ENCODE data around the gene EPB41L1. TPM values are rescaled to one million over a fixed set of nuclear protein-coding genes. Genes with fewer than 3 reads are reported as not detected.

The EPB41L1 gene
- total and polyA plus RNA-seq, 2 experiments from 2014 or later = 24.1 to 48.7 TPM

DNA sequence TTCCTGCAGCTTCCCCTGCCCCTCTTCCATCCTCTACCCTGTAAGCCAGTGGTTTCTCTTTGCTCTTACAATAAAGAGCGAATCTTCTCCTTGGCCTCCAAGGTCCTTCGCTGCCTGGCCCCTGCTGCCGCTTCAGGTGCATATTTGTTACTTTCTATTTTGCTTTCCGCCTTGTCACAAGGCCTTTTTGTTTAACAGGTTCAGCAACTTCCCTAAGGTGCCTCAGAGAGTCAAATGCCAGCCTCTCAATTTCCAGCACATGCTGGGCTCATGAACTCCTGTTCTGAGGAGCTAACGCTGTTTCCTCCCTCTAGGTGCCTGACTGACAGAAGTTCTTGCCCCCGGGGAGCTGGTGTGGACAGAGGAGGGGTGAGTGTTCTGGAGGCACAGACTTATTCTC, 42.4 kb upstream of the EPB41L1 start (continued):
- TF ChIP-seq ZNF114 (CRISPR knock-in tag; IDR thresholded peaks at IDR 0.05) (no peak), NANOG (IDR thresholded peaks at IDR 0.05; ENCODE audit: borderline replicate concordance) (no peak), EZH2 (IDR thresholded peaks at IDR 0.05; ENCODE audit: low read depth, unreplicated experiment) (no peak), CREB1 (CRISPR knock-in tag; IDR thresholded peaks at IDR 0.05; ENCODE audit: low read depth) (no peak), ZNF331 (CRISPR knock-in tag; IDR thresholded peaks at IDR 0.05; ENCODE audit: low read depth) (no peak), STAT1 (IDR thresholded peaks at IDR 0.05; ENCODE audit: unreplicated experiment) (no peak), JUNB (IDR thresholded peaks at IDR 0.05; ENCODE audit: unreplicated experiment) (no peak)
- TF ChIP-seq, protein P1, sequence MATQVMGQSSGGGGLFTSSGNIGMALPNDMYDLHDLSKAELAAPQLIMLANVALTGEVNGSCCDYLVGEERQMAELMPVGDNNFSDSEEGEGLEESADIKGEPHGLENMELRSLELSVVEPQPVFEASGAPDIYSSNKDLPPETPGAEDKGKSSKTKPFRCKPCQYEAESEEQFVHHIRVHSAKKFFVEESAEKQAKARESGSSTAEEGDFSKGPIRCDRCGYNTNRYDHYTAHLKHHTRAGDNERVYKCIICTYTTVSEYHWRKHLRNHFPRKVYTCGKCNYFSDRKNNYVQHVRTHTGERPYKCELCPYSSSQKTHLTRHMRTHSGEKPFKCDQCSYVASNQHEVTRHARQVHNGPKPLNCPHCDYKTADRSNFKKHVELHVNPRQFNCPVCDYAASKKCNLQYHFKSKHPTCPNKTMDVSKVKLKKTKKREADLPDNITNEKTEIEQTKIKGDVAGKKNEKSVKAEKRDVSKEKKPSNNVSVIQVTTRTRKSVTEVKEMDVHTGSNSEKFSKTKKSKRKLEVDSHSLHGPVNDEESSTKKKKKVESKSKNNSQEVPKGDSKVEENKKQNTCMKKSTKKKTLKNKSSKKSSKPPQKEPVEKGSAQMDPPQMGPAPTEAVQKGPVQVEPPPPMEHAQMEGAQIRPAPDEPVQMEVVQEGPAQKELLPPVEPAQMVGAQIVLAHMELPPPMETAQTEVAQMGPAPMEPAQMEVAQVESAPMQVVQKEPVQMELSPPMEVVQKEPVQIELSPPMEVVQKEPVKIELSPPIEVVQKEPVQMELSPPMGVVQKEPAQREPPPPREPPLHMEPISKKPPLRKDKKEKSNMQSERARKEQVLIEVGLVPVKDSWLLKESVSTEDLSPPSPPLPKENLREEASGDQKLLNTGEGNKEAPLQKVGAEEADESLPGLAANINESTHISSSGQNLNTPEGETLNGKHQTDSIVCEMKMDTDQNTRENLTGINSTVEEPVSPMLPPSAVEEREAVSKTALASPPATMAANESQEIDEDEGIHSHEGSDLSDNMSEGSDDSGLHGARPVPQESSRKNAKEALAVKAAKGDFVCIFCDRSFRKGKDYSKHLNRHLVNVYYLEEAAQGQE (IDR thresholded peaks at IDR 0.05; ENCODE audit: unreplicated experiment) = no peak
- TF ChIP-seq, protein P2, sequence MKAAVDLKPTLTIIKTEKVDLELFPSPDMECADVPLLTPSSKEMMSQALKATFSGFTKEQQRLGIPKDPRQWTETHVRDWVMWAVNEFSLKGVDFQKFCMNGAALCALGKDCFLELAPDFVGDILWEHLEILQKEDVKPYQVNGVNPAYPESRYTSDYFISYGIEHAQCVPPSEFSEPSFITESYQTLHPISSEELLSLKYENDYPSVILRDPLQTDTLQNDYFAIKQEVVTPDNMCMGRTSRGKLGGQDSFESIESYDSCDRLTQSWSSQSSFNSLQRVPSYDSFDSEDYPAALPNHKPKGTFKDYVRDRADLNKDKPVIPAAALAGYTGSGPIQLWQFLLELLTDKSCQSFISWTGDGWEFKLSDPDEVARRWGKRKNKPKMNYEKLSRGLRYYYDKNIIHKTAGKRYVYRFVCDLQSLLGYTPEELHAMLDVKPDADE (IDR thresholded peaks at IDR 0.05) = no peak

DNA sequence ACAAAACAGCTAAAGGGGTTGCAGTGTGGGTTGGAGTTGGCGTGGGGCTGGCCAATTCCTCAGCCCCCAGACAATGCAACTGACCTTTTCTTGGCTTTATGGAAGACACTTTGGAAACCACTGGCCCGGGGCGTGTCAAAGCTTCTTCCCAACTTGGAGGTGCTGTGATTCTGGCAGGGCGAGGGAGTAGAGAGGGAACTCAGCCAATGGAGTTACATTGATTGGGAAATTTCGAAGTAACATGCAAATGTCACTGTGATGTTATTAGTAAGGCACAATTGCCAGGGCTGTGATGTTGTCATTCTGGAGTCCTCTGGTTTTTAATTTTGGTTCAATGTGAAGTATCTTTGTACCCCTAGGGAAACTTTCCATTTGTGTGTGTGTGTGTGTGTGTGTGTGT, 41.5 kb upstream of the EPB41L1 start:
- Mint-ChIP-seq H3K4me3 (no peak overlapping the region), H3K36me3 (ENCODE audit: low read depth) (no peaks in the 10 kb centered on the region), H3K4me1 (peaks cover 36% of the 10 kb centered on the region), H3K27me3 (ENCODE audit: insufficient read depth, low read depth, poor library complexity) (peaks cover 12% of the 10 kb centered on the region), H3K9me3 (no peaks in the 10 kb centered on the region; the same call in 2 of the 3 replicates), H3K27ac (no peak overlapping the region)
- Histone ChIP-seq H3K27ac (ENCODE audit: low read depth) (no peak overlapping the region), H3K9me2 (ENCODE audit: insufficient read depth) (no peaks in the 10 kb centered on the region), H3K27me3 (ENCODE audit: insufficient read depth) (no peaks in the 10 kb centered on the region), H3F3A (replicated peaks; ENCODE audit: low read depth) (no peaks in the 10 kb centered on the region), H3K36me3 (ENCODE audit: insufficient read depth) (no peaks in the 10 kb centered on the region), H4K20me1 (replicated peaks; ENCODE audit: insufficient read depth) (no peaks in the 10 kb centered on the region), H2AFZ (no peak overlapping the region), H3K4me2 (no peak overlapping the region), H3K4me3 (no peak overlapping the region), H3K79me2 (replicated peaks; ENCODE audit: insufficient read depth) (no peaks in the 10 kb centered on the region), H3K4me1 (ENCODE audit: insufficient read depth) (peaks cover 15% of the 10 kb centered on the region)
- ATAC-seq (no peak), DNase-seq (ENCODE audit: low spot score) (no peak)
- TF ChIP-seq EZH2 (IDR thresholded peaks at IDR 0.05; ENCODE audit: low read depth, unreplicated experiment) (no peak), NANOG (IDR thresholded peaks at IDR 0.05; ENCODE audit: borderline replicate concordance) (no peak), ZNF114 (CRISPR knock-in tag; IDR thresholded peaks at IDR 0.05) (no peak), EZH2phosphoT487 (IDR thresholded peaks at IDR 0.05; ENCODE audit: unreplicated experiment) (no peak), ZNF331 (CRISPR knock-in tag; IDR thresholded peaks at IDR 0.05; ENCODE audit: low read depth) (no peak)
- TF ChIP-seq, protein P2 (IDR thresholded peaks at IDR 0.05) = no peak
- TF ChIP-seq, protein P3, sequence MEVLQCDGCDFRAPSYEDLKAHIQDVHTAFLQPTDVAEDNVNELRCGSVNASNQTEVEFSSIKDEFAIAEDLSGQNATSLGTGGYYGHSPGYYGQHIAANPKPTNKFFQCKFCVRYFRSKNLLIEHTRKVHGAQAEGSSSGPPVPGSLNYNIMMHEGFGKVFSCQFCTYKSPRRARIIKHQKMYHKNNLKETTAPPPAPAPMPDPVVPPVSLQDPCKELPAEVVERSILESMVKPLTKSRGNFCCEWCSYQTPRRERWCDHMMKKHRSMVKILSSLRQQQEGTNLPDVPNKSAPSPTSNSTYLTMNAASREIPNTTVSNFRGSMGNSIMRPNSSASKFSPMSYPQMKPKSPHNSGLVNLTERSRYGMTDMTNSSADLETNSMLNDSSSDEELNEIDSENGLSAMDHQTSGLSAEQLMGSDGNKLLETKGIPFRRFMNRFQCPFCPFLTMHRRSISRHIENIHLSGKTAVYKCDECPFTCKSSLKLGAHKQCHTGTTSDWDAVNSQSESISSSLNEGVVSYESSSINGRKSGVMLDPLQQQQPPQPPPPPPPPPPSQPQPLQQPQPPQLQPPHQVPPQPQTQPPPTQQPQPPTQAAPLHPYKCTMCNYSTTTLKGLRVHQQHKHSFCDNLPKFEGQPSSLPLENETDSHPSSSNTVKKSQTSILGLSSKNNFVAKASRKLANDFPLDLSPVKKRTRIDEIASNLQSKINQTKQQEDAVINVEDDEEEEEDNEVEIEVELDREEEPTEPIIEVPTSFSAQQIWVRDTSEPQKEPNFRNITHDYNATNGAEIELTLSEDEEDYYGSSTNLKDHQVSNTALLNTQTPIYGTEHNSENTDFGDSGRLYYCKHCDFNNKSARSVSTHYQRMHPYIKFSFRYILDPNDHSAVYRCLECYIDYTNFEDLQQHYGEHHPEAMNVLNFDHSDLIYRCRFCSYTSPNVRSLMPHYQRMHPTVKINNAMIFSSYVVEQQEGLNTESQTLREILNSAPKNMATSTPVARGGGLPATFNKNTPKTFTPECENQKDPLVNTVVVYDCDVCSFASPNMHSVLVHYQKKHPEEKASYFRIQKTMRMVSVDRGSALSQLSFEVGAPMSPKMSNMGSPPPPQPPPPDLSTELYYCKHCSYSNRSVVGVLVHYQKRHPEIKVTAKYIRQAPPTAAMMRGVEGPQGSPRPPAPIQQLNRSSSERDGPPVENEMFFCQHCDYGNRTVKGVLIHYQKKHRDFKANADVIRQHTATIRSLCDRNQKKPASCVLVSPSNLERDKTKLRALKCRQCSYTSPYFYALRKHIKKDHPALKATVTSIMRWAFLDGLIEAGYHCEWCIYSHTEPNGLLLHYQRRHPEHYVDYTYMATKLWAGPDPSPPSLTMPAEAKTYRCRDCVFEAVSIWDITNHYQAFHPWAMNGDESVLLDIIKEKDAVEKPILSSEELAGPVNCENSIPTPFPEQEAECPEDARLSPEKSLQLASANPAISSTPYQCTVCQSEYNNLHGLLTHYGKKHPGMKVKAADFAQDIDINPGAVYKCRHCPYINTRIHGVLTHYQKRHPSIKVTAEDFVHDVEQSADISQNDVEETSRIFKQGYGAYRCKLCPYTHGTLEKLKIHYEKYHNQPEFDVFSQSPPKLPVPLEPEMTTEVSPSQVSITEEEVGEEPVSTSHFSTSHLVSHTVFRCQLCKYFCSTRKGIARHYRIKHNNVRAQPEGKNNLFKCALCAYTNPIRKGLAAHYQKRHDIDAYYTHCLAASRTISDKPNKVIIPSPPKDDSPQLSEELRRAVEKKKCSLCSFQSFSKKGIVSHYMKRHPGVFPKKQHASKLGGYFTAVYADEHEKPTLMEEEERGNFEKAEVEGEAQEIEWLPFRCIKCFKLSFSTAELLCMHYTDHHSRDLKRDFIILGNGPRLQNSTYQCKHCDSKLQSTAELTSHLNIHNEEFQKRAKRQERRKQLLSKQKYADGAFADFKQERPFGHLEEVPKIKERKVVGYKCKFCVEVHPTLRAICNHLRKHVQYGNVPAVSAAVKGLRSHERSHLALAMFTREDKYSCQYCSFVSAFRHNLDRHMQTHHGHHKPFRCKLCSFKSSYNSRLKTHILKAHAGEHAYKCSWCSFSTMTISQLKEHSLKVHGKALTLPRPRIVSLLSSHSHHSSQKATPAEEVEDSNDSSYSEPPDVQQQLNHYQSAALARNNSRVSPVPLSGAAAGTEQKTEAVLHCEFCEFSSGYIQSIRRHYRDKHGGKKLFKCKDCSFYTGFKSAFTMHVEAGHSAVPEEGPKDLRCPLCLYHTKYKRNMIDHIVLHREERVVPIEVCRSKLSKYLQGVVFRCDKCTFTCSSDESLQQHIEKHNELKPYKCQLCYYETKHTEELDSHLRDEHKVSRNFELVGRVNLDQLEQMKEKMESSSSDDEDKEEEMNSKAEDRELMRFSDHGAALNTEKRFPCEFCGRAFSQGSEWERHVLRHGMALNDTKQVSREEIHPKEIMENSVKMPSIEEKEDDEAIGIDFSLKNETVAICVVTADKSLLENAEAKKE (CRISPR knock-in tag; IDR thresholded peaks at IDR 0.05) = no peak
